HCT116 (cell line): Measurements from ENCODE around the gene CARD10.

Experiments used
- CBX3 ChIP-seq: IDR thresholded peaks from 2 replicates; pipeline ENCODE4 v1.6.1; 2012; ENCODE audit warnings: low read depth
- POLR2A ChIP-seq: IDR thresholded peaks from 2 replicates; pipeline ENCODE4 v1.7.0; 2011; ENCODE audit warnings: borderline replicate concordance; ENCODE audit not compliant: insufficient read depth, insufficient read length; ENCODE audit errors: extremely low read depth
- SIN3A ChIP-seq: IDR thresholded peaks from 2 replicates; pipeline ENCODE4 v1.6.1; 2012; ENCODE audit warnings: low read depth

DNA sequence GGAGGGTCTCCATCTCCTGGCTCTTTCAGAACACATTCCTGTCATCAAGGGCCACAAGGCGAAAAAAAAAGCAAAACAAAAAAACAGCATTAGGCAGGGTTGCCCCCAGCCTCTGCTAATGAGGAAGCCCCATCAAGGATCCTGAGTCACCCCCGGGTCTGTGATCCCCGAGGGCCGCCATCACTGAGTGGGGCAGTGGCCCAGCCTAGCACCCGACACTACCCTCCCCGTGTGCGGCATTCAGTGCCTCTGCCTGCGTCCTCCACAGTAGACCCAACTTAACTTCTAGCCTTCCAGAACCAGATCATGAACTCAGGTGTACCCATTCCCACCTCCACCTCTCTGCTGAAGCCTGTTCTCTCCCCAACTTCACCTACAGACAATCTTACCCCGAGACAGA lies 34.5 kb upstream of the CARD10 start:
- no peak for TF ChIP-seq SIN3A
- TF ChIP-seq POLR2A = no peak
- no peak for TF ChIP-seq CBX3
